Sigmoid colon (tissue), 4 donors: ENCODE data around the gene DIO3.

Experiments used
- EP300 ChIP-seq, 4 donors: sonication (generic); formaldehyde crosslinking; IDR thresholded peaks; one replicate each; pipeline ENCODE4 v1.6.1; 2017; ENCODE audit warnings: antibody characterized with exemption in 4 of 4
- POLR2A ChIP-seq, 2 donors: fragments of 450-650 bp; IDR thresholded peaks; one replicate each; pipeline ENCODE4 v1.6.1; 2016; ENCODE audit warnings: antibody characterized with exemption in 2 of 2, mild to moderate bottlenecking in 2 of 2, moderate library complexity in 2 of 2
- TF ChIP-seq, protein P1 (sequence below), 4 experiments: fragments of 450-650 bp in 3 of 4; fragments of 200-600 bp in 1 of 4; IDR thresholded peaks; one replicate each; pipeline ENCODE4 v1.5.1; 2016 to 2019; ENCODE audit warnings: antibody characterized with exemption in 4 of 4, mild to moderate bottlenecking in 3 of 4, moderate library complexity in 2 of 4

DNA sequence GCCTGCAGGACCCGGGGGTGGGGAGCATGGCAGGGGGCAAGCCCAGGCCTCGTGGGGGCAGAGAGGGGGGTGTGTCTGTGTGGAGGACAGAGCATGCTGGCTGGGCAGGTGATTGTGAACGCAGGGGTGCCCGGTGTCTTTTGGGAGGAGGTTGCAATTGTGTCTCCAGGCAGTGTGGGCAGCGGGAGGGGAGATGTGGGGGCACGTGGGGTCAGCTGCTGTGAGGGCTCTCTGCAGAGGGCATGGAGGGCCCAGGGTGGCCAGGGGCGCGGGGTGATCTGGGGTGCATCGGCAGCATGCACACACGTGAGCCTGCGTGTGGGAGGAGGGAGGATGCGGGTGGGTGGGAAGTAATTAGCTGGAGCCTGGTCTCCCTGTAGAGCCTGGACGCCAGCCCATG, 32.2 kb upstream of the DIO3 start:
- TF ChIP-seq POLR2A (IDR thresholded peaks at IDR 0.05) (no peak), EP300 (IDR thresholded peaks at IDR 0.05) (no peak)
- TF ChIP-seq, protein P1, sequence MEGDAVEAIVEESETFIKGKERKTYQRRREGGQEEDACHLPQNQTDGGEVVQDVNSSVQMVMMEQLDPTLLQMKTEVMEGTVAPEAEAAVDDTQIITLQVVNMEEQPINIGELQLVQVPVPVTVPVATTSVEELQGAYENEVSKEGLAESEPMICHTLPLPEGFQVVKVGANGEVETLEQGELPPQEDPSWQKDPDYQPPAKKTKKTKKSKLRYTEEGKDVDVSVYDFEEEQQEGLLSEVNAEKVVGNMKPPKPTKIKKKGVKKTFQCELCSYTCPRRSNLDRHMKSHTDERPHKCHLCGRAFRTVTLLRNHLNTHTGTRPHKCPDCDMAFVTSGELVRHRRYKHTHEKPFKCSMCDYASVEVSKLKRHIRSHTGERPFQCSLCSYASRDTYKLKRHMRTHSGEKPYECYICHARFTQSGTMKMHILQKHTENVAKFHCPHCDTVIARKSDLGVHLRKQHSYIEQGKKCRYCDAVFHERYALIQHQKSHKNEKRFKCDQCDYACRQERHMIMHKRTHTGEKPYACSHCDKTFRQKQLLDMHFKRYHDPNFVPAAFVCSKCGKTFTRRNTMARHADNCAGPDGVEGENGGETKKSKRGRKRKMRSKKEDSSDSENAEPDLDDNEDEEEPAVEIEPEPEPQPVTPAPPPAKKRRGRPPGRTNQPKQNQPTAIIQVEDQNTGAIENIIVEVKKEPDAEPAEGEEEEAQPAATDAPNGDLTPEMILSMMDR (IDR thresholded peaks at IDR 0.05): no peak
